DND-41 (cell line): Measurements from ENCODE around the gene KRT36.

Experiments
- EZH2 ChIP-seq: IDR thresholded peaks from 3 replicates; pipeline ENCODE4 v1.6.1; 2012; ENCODE audit warnings: borderline replicate concordance, low read depth, mild to moderate bottlenecking, moderate library complexity, low read length, inconsistent platforms; ENCODE audit not compliant: severe bottlenecking
- TF ChIP-seq, protein P1 (sequence below): IDR thresholded peaks from 2 replicates; pipeline ENCODE4 v1.5.1; 2012; ENCODE audit warnings: borderline replicate concordance, low read length, moderate library complexity, mild to moderate bottlenecking; ENCODE audit not compliant: poor library complexity, severe bottlenecking; ENCODE audit errors: extremely low read depth

GRCh38 chr17:41527063-41528023 is 37.6 kb upstream of the KRT36 start:
- TF ChIP-seq, protein P1, sequence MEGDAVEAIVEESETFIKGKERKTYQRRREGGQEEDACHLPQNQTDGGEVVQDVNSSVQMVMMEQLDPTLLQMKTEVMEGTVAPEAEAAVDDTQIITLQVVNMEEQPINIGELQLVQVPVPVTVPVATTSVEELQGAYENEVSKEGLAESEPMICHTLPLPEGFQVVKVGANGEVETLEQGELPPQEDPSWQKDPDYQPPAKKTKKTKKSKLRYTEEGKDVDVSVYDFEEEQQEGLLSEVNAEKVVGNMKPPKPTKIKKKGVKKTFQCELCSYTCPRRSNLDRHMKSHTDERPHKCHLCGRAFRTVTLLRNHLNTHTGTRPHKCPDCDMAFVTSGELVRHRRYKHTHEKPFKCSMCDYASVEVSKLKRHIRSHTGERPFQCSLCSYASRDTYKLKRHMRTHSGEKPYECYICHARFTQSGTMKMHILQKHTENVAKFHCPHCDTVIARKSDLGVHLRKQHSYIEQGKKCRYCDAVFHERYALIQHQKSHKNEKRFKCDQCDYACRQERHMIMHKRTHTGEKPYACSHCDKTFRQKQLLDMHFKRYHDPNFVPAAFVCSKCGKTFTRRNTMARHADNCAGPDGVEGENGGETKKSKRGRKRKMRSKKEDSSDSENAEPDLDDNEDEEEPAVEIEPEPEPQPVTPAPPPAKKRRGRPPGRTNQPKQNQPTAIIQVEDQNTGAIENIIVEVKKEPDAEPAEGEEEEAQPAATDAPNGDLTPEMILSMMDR: no peak
- TF ChIP-seq EZH2: no peak
